AG10803 (cell line): Measurements from ENCODE around the gene PERP.

ENCODE experiments used
- DNase-seq: peaks from one replicate; pipeline ENCODE4 v3.0.0; 2010; ENCODE audit warnings: low read depth
- H3K4me3 ChIP-seq: 2 replicates; pipeline ENCODE4 v1.5.1; 2011; ENCODE audit warnings: mild to moderate bottlenecking, low read length, control low read depth
- TF ChIP-seq, protein P1 (sequence below): conservative IDR thresholded peaks from 2 replicates; pipeline ENCODE4 v1.5.1; 2011; ENCODE audit warnings: mild to moderate bottlenecking, low read length, control low read depth, inconsistent platforms

PERP gene

DNA sequence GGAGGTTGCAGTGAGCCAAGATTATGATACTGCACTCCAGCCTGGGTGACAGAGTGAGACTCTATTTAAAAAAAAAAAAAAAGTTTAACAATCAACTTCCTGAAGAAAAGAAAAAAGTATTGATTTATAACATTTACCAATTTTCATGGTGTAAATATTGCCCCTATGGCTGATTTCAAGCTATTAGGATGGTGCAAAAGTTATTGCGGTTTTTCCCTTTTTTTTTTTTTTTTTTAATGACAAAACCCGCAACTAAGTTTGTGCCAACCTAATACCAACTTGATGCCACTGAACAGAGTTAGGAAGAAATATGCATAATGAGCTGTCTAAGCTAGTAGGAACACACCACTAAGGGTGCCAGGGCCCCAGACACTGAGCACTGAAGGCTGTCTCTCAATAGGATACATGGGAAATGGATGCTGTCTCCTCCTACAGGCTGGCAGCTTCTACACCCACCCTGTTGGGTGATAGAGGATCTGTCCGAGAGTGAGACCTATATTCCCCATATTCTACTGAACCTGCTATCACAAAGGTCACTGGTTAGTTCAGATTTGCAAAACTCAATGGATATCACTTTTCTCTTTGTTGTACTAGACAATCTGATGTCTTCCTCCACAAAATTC is 6.5 kb upstream of the PERP start:
- TF ChIP-seq, protein P1, sequence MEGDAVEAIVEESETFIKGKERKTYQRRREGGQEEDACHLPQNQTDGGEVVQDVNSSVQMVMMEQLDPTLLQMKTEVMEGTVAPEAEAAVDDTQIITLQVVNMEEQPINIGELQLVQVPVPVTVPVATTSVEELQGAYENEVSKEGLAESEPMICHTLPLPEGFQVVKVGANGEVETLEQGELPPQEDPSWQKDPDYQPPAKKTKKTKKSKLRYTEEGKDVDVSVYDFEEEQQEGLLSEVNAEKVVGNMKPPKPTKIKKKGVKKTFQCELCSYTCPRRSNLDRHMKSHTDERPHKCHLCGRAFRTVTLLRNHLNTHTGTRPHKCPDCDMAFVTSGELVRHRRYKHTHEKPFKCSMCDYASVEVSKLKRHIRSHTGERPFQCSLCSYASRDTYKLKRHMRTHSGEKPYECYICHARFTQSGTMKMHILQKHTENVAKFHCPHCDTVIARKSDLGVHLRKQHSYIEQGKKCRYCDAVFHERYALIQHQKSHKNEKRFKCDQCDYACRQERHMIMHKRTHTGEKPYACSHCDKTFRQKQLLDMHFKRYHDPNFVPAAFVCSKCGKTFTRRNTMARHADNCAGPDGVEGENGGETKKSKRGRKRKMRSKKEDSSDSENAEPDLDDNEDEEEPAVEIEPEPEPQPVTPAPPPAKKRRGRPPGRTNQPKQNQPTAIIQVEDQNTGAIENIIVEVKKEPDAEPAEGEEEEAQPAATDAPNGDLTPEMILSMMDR, result no peak
- DNase-seq, result no peak
- H3K4me3 ChIP-seq, result no peak overlapping the region

DNA sequence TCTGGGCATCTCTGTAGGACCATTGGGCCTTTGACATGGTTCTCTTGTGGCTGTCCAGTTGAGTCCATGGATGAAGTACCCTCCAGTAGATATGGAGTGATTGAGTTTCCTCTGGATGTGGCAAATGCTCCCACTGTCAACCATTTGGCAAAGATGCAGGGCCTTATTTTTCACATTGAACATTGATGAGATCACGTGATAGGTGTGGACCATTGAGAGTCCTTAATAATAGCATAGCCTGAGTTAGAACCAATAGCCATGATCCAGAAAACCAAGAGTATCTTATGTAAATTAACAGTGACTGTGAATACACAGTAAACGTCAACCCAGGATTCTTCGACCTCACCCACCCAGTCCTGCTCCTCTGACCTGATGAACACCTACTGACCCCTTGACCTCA is 3.0 kb upstream of the PERP start:
- DNase-seq, result no peak
- TF ChIP-seq, protein P1, result no peak
- no peak overlapping the region for H3K4me3 ChIP-seq

DNA sequence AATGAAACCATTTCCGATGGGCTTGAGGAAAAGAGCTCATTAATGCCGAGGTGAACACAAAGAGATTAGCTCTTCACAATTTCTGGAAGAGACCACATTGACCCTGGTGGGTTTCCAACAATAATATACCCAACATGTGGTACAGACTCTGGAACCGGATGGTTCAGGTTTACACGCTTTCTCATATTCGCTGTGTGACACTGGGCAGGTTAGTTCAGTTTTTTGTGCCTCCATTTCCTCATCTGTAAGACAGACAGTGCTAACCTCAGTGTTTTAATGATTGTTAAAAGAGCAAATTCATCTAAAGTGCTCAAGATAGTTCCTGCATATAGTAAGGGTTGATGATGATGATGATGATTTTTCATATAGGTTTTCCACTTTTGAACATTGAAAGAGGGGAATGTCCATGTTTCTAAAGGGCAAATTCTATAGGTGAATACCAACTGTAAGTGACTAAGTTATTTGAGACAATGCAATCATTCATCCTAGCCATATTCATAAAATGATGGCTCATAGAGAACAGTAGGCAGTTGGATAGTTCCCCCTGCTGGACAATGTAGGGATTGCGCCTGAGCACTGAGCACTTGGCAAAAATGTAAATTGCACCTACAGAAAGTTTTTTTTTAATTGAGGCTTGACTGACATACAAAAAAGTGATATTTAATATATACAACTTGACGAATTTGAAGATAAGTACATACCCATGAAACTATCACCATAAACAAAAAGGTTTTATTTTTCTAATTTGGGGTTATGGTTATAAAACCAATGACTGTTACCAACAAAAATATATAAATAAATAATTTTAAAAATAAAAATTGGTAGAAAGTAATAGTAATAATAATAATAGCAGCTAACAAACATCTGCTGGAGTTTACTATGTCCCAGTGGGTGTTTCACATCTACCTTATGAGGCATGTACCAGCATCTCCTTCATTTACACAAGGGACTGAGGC is 2.1 kb upstream of the PERP start:
- H3K4me3 ChIP-seq, result no peak overlapping the region
- DNase-seq, result peak; percentile 58
- TF ChIP-seq, protein P1, result peak; percentile 98

DNA sequence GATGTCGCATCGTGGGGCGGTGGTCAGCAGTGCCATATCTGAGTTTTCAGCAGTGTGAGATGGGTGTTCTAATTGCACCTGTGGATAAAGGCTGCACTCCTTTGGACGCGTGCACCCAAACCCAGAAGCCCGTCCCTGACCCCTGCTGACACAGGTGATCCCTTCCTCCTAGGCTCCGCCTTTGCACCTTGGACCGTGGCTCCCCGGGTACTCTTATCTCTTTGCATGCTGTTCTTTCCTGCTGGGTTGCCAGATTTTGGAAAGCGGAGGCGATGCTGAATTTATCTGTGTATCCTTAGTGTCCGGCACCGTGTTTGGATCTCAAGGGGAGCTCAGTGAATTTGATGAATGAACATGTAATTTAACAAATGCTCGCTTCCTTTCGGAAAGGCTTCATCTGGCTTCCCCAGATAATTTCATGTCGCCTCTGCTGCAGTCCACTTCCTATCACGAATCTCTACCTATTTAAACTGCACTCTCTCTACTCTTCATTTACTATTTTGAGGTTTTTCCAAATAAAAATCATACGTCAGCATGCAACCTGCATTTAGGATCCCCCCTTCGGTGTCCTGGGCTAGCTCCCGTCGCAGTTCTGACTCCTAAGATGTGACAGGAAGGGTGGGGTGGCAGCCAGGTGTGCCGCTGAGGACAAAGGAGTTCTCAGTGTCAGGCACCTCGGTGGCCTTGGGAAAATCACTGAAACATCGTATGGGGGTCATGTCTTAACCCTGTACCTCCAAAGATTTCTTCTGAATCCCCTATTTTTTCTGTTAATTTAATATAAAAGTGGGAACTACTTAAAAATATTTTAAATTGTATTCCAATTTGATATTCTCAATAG is 753 bp upstream of the PERP start:
- TF ChIP-seq, protein P1, result no peak
- H3K4me3 ChIP-seq, result peak overlapping the region; percentile 68
- DNase-seq, result no peak

DNA sequence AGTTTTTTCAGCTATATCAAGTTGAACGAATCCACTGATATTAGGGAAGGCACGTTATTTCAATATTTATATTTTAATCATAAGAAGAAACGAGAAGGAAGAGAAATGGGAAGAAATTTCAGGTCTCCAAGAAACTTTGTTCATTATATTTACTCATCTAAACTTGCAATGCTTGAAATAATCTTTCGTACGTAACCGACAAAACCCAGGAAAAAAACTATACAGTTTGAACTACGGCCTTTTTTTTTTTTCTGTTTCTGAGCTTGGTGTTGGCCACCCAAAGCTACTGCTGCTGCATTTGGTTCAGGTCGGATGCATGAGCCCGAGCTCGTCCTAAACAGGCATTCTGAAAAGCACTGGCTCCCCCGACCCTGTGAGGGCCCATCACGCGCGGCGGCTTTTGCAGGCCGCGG is 548 bp downstream of the PERP start:
- TF ChIP-seq, protein P1, result no peak
- DNase-seq, result no peak
- peak overlapping the region; percentile 68 for H3K4me3 ChIP-seq

DNA sequence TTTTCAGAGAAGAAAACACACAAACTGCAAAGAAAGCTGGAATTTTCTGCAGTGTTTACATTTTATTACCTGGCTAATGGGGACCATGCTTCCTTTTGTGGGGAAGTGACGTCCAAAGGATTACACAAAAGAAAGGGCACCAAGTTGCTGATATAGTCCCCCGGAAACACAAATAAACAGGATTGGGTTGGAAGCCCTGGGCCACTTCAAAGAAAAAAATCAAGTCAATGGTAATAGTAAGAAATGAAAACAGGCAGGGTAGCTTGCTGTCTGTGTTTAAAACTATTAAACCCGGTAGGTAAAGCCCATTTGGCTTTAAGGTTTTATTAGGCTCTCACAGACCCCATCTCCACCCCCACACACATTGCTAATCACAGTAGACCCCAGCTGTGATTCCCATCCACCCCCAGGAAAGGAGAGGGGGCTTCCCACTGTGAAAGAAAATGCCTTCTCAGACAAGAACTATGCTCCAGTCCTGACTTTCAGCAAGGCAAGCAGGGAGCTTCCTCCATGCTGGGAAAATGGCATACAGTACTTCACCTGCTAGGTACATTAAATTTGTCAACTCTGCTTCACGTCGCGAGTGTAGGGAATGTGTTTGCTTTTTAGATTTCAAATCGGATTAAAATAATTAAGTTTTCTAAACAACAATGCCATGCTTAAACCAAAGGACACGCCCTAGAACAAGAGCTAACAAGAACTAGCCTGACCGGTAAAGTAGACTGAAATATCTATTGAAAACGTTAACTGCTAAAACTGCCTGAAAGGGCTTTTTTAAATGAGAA is 1.1 kb downstream of the PERP start:
- DNase-seq, result no peak
- TF ChIP-seq, protein P1, result no peak
- peak overlapping the region; percentile 68 for H3K4me3 ChIP-seq
